Upper lobe of left lung (tissue), 4 donors: ENCODE measurements around the gene VPS13D.

Experiments used
- EP300 ChIP-seq, 4 donors: sonication (generic); formaldehyde crosslinking; IDR thresholded peaks; one replicate each; pipeline ENCODE4 v1.5.1; 2017; ENCODE audit warnings: antibody characterized with exemption in 4 of 4, control low read depth in 2 of 4
- POLR2AphosphoS5 ChIP-seq, 2 donors: sonication (generic); formaldehyde crosslinking; IDR thresholded peaks; one replicate each; pipeline ENCODE4 v1.5.1; 2017; ENCODE audit warnings: antibody characterized with exemption in 2 of 2

DNA sequence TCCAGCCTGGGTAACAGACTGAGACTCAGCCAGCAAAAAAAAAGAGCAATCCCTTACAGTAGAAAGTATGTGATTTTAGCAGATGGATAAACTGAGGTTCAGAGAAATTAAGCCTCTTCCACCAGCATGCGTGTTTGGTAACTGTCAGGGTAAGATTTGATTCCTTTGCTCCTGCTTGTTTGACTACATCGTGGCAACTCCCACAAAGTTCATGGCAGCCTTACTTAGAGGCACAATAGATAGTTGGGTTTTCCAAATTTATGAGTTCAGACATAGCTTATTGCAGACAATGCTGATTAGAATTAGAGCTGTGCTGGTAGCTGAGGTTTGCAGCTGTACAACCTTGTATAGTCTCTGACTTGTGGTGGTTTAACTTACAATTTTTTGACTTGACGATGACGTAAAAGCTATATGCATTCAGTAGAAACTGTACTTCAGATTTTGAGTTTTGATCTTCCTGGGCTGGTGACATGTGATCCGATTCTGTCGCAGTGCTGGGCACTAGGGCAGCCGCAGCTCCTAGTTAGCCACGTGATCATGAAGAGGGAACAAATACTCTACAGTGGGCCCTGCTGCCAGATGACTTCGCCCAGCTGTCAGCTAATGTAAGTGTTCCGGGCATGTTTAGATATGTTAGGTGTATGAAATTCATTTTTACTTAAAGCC is 220.4 kb downstream of the VPS13D start:
- TF ChIP-seq EP300 (IDR thresholded peaks at IDR 0.05): peak in 1 of 4 donors; percentile 54
- TF ChIP-seq POLR2AphosphoS5 (IDR thresholded peaks at IDR 0.05): peak in 1 of 2 donors; percentile 20
